ENCODE results near the gene MARCHF2. TPM values are rescaled to one million over a fixed set of nuclear protein-coding genes. Genes with fewer than 3 reads are reported as not detected.

The MARCHF2 gene
- total and polyA plus RNA-seq, 2 donors (not counting 1 experiment from before 2014, with no cell fraction given) = 22.9 to 52.6 TPM

DNA sequence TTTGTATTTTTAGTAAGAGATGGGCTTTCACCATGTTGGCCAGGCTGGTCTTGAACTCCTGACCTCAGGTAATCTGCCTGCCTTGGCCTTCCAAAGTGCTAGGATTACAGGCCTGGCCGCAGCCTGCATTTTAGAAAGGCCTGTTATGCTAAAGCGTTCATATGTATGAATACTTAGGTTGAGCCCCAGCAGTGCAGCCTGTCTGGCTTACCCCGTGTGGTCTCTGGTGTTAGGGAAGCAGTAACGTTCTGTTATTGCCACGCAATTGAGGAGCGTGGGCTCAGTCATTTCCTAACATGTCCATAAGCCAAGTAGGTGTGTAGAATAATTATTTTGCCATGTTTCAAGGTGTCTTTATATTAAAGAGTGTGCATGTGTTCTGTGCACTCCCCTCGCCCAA lies 46.0 kb downstream of the MARCHF2 start:
- H2AFZ ChIP-seq (ENCODE audit: insufficient read depth, low read depth, low read length, poor library complexity, severe bottlenecking) = no peak overlapping the region
- ATAC-seq (ENCODE audit: low read depth) (no peak), DNase-seq (no peak)
- no peak overlapping the region for H3K27ac ChIP-seq (ENCODE audit: low read length in 2 of 2)
- no peak overlapping the region for H3K9ac ChIP-seq (ENCODE audit: low read length)
- no peaks in the 10 kb centered on the region for H3K27me3 ChIP-seq (replicated peaks in 1 of 4; ENCODE audit: control extremely low read depth in 1 of 4, control insufficient read depth in 3 of 4, insufficient read depth in 4 of 4, low read length in 3 of 4)
- no peaks in the 10 kb centered on the region for H3K27me3 Mint-ChIP-seq
- no peak overlapping the region for H3K4me3 Mint-ChIP-seq
- no peak overlapping the region for H3K4me3 ChIP-seq (ENCODE audit: control extremely low read depth in 1 of 5, extremely low read depth in 1 of 5, insufficient read depth in 1 of 5, low read depth in 2 of 5, low read length in 4 of 5)
- ChIA-PET POLR2A (interaction anchor here (1.1 kb wide), 1 partner anchor 55 kb away, joined by 4 read pairs; the partner anchor contains the start of gene ZNF414), CTCF (interaction anchor here (0.8 kb wide), 1 partner anchor 9 kb away, joined by 4 read pairs; no protein-coding TSS in a partner anchor)
- H3K36me3 ChIP-seq (replicated peaks in 1 of 2; ENCODE audit: control extremely low read depth in 1 of 2, control insufficient read depth in 1 of 2, extremely low read depth in 1 of 2, insufficient read depth in 2 of 2, low read length in 1 of 2) = peaks cover 2 to 77% of the 10 kb centered on the region in 2 experiments
- no peak for TF ChIP-seq CTCF (IDR thresholded peaks at IDR 0.05)
- TF ChIP-seq EZH2 (IDR thresholded peaks at IDR 0.05; ENCODE audit: borderline replicate concordance, insufficient read depth, low read depth, low read length, poor library complexity, severe bottlenecking) = no peak
- WGBS (ENCODE audit: insufficient coverage) = 82% methylated on average over 5 of the region's 7 CpGs
- peaks cover 98% of the 10 kb centered on the region for H4K20me1 ChIP-seq (ENCODE audit: control insufficient read depth, insufficient read depth, low read length, poor library complexity, severe bottlenecking)
- no peaks in the 10 kb centered on the region for H3K9me3 Mint-ChIP-seq (ENCODE audit: insufficient read depth)
- peaks cover 100% of the 10 kb centered on the region for H3K79me2 ChIP-seq (ENCODE audit: control insufficient read depth, insufficient read depth, low read length)
- H3K4me1 ChIP-seq (ENCODE audit: control insufficient read depth in 2 of 2, insufficient read depth in 2 of 2, low read length in 2 of 2) = peaks cover 22 to 23% of the 10 kb centered on the region in 2 donors
- no peak overlapping the region for H3K4me2 ChIP-seq (replicated peaks; ENCODE audit: low read depth, low read length, poor library complexity, severe bottlenecking)
- H3K4me1 Mint-ChIP-seq = peaks cover 74% of the 10 kb centered on the region
- no peaks in the 10 kb centered on the region for H3K9me3 ChIP-seq (ENCODE audit: control extremely low read depth in 1 of 3, control insufficient read depth in 2 of 3, insufficient read depth in 1 of 3, low read length in 2 of 3)
- intact Hi-C loops (cut with micrococcal nuclease) = no loop called here
- H3K27ac Mint-ChIP-seq = no peak overlapping the region

DNA sequence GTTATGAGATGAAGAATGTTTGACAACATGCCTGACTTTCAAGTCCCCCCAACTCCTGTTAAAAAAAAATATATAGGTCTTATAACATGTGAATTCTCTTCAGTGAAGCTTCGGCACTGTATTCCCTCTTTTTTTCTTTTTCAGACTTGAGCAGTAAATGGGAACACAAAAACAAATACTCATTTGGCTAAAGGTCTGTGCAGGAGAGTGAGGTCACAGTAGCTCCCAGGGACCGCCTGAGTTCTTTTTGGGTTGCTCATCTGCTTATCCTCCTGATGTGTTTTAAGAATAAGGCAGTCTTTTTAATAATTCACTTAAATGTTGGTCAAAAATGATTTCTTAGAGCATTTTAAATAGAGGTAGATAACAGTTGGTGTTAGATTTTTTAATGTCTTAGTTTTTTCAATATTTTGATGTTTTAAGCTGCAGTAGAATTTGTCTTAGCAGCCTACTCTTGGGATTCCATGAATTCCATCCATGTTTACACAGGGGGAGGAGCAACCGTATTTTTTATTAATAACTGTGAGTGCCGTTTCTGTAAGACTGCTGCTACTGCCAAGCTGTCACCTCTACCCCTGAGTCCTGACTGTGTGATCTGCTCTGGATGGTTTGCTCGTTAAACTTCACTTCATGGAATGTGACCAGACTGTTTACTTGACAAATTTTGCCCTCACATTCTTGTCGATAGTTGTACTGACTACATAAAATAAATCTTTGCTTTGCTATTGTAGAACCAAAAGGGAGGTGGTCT lies 46.6 kb downstream of the MARCHF2 start:
- Mint-ChIP-seq H3K27me3 (no peaks in the 10 kb centered on the region), H3K9me3 (ENCODE audit: insufficient read depth) (no peaks in the 10 kb centered on the region), H3K4me3 (no peak overlapping the region), H3K27ac (no peak overlapping the region), H3K4me1 (peaks cover 68% of the 10 kb centered on the region)
- POLR2A ChIA-PET = interaction anchor here (1.1 kb wide), 1 partner anchor 54 kb away, joined by 4 read pairs; the partner anchor contains the start of gene ZNF414
- no peak for TF ChIP-seq CTCF (IDR thresholded peaks at IDR 0.05)
- no peak for TF ChIP-seq EZH2 (IDR thresholded peaks at IDR 0.05; ENCODE audit: borderline replicate concordance, insufficient read depth, low read depth, low read length, poor library complexity, severe bottlenecking)
- no peak overlapping the region for H3K9ac ChIP-seq (ENCODE audit: low read length)
- intact Hi-C loops (cut with micrococcal nuclease) = no loop called here
- H3K4me3 ChIP-seq (ENCODE audit: control extremely low read depth in 1 of 5, extremely low read depth in 1 of 5, insufficient read depth in 1 of 5, low read depth in 2 of 5, low read length in 4 of 5) = no peak overlapping the region
- H3K4me1 ChIP-seq (ENCODE audit: control insufficient read depth in 2 of 2, insufficient read depth in 2 of 2, low read length in 2 of 2) = peaks cover 16 to 17% of the 10 kb centered on the region in 2 donors
- peaks cover 100% of the 10 kb centered on the region for H3K79me2 ChIP-seq (ENCODE audit: control insufficient read depth, insufficient read depth, low read length)
- peaks cover 96% of the 10 kb centered on the region for H4K20me1 ChIP-seq (ENCODE audit: control insufficient read depth, insufficient read depth, low read length, poor library complexity, severe bottlenecking)
- DNase-seq (no peak), ATAC-seq (ENCODE audit: low read depth) (no peak)
- CTCF ChIA-PET = interaction anchor here (0.8 kb wide), 1 partner anchor 9 kb away, joined by 4 read pairs; no protein-coding TSS in a partner anchor
- no peak overlapping the region for H3K27ac ChIP-seq (ENCODE audit: low read length in 2 of 2)
- 88% methylated on average over 1 of the region's 6 CpGs for WGBS (ENCODE audit: insufficient coverage)
- H3K36me3 ChIP-seq (replicated peaks in 1 of 2; ENCODE audit: control extremely low read depth in 1 of 2, control insufficient read depth in 1 of 2, extremely low read depth in 1 of 2, insufficient read depth in 2 of 2, low read length in 1 of 2) = peaks cover 4 to 78% of the 10 kb centered on the region in 2 experiments
- no peaks in the 10 kb centered on the region for H3K27me3 ChIP-seq (replicated peaks in 1 of 4; ENCODE audit: control extremely low read depth in 1 of 4, control insufficient read depth in 3 of 4, insufficient read depth in 4 of 4, low read length in 3 of 4)
- H2AFZ ChIP-seq (ENCODE audit: insufficient read depth, low read depth, low read length, poor library complexity, severe bottlenecking) = no peak overlapping the region
- no peaks in the 10 kb centered on the region for H3K9me3 ChIP-seq (ENCODE audit: control extremely low read depth in 1 of 3, control insufficient read depth in 2 of 3, insufficient read depth in 1 of 3, low read length in 2 of 3)
- no peak overlapping the region for H3K4me2 ChIP-seq (replicated peaks; ENCODE audit: low read depth, low read length, poor library complexity, severe bottlenecking)
